Common myeloid progenitor, CD34-positive (primary cell): ENCODE measurements around the gene S100A10.

Source experiments
- CTCF ChIA-PET: fragments of 350-600 bp; sonication (Branson Sonifier 250); formaldehyde crosslinking; loops from one replicate; lab custom pipeline; 2021; ENCODE audit warnings: antibody characterized with exemption; lab: Charles Lee
- POLR2A ChIA-PET: fragments of 350-600 bp; sonication (Branson Sonifier 250); formaldehyde crosslinking; loops from one replicate; lab custom pipeline; 2021; ENCODE audit warnings: antibody characterized with exemption; lab: Charles Lee
- DNase-seq, 3 donors: peaks; one replicate each; pipeline versions ENCODE4 v3.0.0 to v3.0.0-alpha.2; 2013
- H3K27ac ChIP-seq, 2 experiments: 1 replicate in 1 of 2; 2 replicates in 1 of 2; pipeline ENCODE4 v1.7.0; 2013; ENCODE audit warnings: inconsistent platforms in 2 of 2, low read length in 2 of 2, mild to moderate bottlenecking in 2 of 2, low read depth in 1 of 2, moderate library complexity in 1 of 2; ENCODE audit not compliant: severe bottlenecking in 2 of 2, insufficient read depth in 1 of 2, poor library complexity in 1 of 2
- H3K27me3 ChIP-seq, 5 experiments: replicated peaks in 2 of 5; 1 replicate in 3 of 5; 2 replicates in 2 of 5; pipeline versions ENCODE4 v1.6.1 to v1.7.0; 2013; ENCODE audit warnings: low read length in 4 of 5, mild to moderate bottlenecking in 2 of 5, moderate library complexity in 2 of 5, inconsistent platforms in 1 of 5; ENCODE audit not compliant: insufficient read depth in 5 of 5, control insufficient read depth in 4 of 5
- H3K36me3 ChIP-seq, 4 experiments: 1 replicate in 2 of 4; 2 replicates in 2 of 4; pipeline versions ENCODE4 v1.6.1 to v1.7.0; 2013; ENCODE audit warnings: low read length in 3 of 4, control low read depth in 1 of 4, mild to moderate bottlenecking in 1 of 4; ENCODE audit not compliant: control insufficient read depth in 4 of 4, insufficient read depth in 4 of 4
- H3K4me1 ChIP-seq, 4 experiments: 1 replicate in 3 of 4; 2 replicates in 1 of 4; pipeline versions ENCODE4 v1.6.1 to v1.7.1; 2013; ENCODE audit warnings: low read length in 3 of 4, mild to moderate bottlenecking in 3 of 4, control low read depth in 1 of 4, inconsistent platforms in 1 of 4, moderate library complexity in 1 of 4; ENCODE audit not compliant: control insufficient read depth in 4 of 4, insufficient read depth in 4 of 4; ENCODE audit errors: control extremely low read depth in 1 of 4
- H3K4me3 ChIP-seq, 7 experiments: 1 replicate in 4 of 7; 2 replicates in 3 of 7; pipeline versions ENCODE4 v1.5.1 to v1.7.0; 2013; ENCODE audit warnings: mild to moderate bottlenecking in 7 of 7, low read length in 6 of 7, moderate library complexity in 6 of 7, inconsistent platforms in 2 of 7, low read depth in 2 of 7, control low read depth in 1 of 7; ENCODE audit not compliant: insufficient read depth in 4 of 7, control insufficient read depth in 1 of 7; ENCODE audit errors: extremely low read depth in 1 of 7
- H3K9me3 ChIP-seq, 5 experiments: 1 replicate in 4 of 5; 2 replicates in 1 of 5; pipeline versions ENCODE4 v1.6.1 to v1.7.1; 2013; ENCODE audit warnings: low read length in 4 of 5, mild to moderate bottlenecking in 2 of 5, inconsistent platforms in 1 of 5, low read depth in 1 of 5, moderate library complexity in 1 of 5; ENCODE audit not compliant: control insufficient read depth in 4 of 5, insufficient read depth in 2 of 5; ENCODE audit errors: control extremely low read depth in 1 of 5
- WGBS: methylation state at CpG from one replicate; pipeline ENCODE4 v1.1.5; 2013; ENCODE audit not compliant: insufficient coverage; 5-methylcytosine and 5-hydroxymethylcytosine counted together

Gene S100A10

GRCh38 chr1:152014943-152015342 is 21.3 kb upstream of the S100A10 start:
- Histone ChIP-seq H3K27me3 (no peaks in the 10 kb centered on the region), H3K36me3 (no peaks in the 10 kb centered on the region)
- 100% methylated on average over 1 of the region's 1 CpG for WGBS

GRCh38 chr1:152013664-152014237 is 20.1 kb upstream of the S100A10 start:
- CTCF ChIA-PET, result interaction anchor here (1.0 to 8.2 kb wide), 9 partner anchors 9 to 126 kb away, joined by 3 to 95 read pairs (median 4); no protein-coding TSS in a partner anchor
- H3K27me3 ChIP-seq, result no peaks in the 10 kb centered on the region
- 0% methylated on average over 3 of the region's 3 CpGs for WGBS
- no peak overlapping the region for H3K4me3 ChIP-seq
- no peaks in the 10 kb centered on the region for H3K4me1 ChIP-seq
- H3K27ac ChIP-seq, result no peak overlapping the region
- H3K9me3 ChIP-seq, result no peaks in the 10 kb centered on the region
- peak; percentile 52 to 75 (median 69) for DNase-seq
- POLR2A ChIA-PET, result no interaction called here
- H3K36me3 ChIP-seq, result no peaks in the 10 kb centered on the region

More at GRCh38 chr1:152014943-152015342, 21.3 kb upstream of the S100A10 start:
- Histone ChIP-seq H3K9me3 (no peaks in the 10 kb centered on the region), H3K27ac (no peak overlapping the region), H3K4me1 (no peaks in the 10 kb centered on the region), H3K4me3 (no peak overlapping the region)
- POLR2A ChIA-PET, result no interaction called here
- CTCF ChIA-PET, result interaction anchor here (1.0 to 8.2 kb wide), 5 partner anchors 14 to 128 kb away, joined by 3 to 95 read pairs (median 3); no protein-coding TSS in a partner anchor
- no peak for DNase-seq

GRCh38 chr1:152009691-152010090 is 16.0 kb upstream of the S100A10 start:
- ChIA-PET CTCF (interaction anchor here (1.0 to 8.2 kb wide), 3 partner anchors 8 to 89 kb away, joined by 3 to 95 read pairs (median 3); no protein-coding TSS in a partner anchor), POLR2A (no interaction called here)
- no CpG with 5 or more reads among the region's 1 CpG for WGBS
- no peak overlapping the region for H3K4me3 ChIP-seq
- no peaks in the 10 kb centered on the region for H3K4me1 ChIP-seq
- DNase-seq, result no peak
- H3K27me3 ChIP-seq, result peaks cover 0 to 3% (median 0%) of the 10 kb centered on the region in 5 experiments
- no peaks in the 10 kb centered on the region for H3K36me3 ChIP-seq
- no peak overlapping the region for H3K27ac ChIP-seq
- H3K9me3 ChIP-seq, result no peaks in the 10 kb centered on the region

- no peak overlapping the region for H3K4me3 ChIP-seq
- no peaks in the 10 kb centered on the region for H3K36me3 ChIP-seq
- H3K9me3 ChIP-seq, result no peaks in the 10 kb centered on the region
- ChIA-PET POLR2A (no interaction called here), CTCF (interaction anchor here (1.0 kb wide), 1 partner anchor 26 kb away, joined by 3 read pairs; no protein-coding TSS in a partner anchor)
- WGBS, result 40% methylated on average over 1 of the region's 2 CpGs
- no peak overlapping the region for H3K27ac ChIP-seq
- H3K4me1 ChIP-seq, result no peaks in the 10 kb centered on the region
- peaks cover 0 to 19% (median 6%) of the 10 kb centered on the region in 5 experiments for H3K27me3 ChIP-seq
- DNase-seq, result no peak
Observed at GRCh38 chr1:152007047-152007446, 13.4 kb upstream of the S100A10 start.

GRCh38 chr1:152005360-152005912 is 11.8 kb upstream of the S100A10 start:
- DNase-seq, result no peak
- CTCF ChIA-PET, result interaction anchor here (0.8 to 8.2 kb wide), 6 partner anchors 7 to 74 kb away, joined by 3 to 183 read pairs (median 50); no protein-coding TSS in a partner anchor
- Histone ChIP-seq H3K27ac (no peak overlapping the region), H3K4me3 (no peak overlapping the region), H3K9me3 (no peaks in the 10 kb centered on the region), H3K4me1 (no peaks in the 10 kb centered on the region), H3K27me3 (peaks cover 0 to 19% (median 6%) of the 10 kb centered on the region in 5 experiments), H3K36me3 (no peaks in the 10 kb centered on the region)
- 60% methylated on average over 3 of the region's 4 CpGs for WGBS
- POLR2A ChIA-PET, result no interaction called here

- WGBS, result 81% methylated on average over 4 of the region's 4 CpGs
Observed at GRCh38 chr1:152003846-152004442, 10.3 kb upstream of the S100A10 start.

More at GRCh38 chr1:152003846-152004442, 10.3 kb upstream of the S100A10 start:
- Histone ChIP-seq H3K4me1 (no peaks in the 10 kb centered on the region), H3K27me3 (peaks cover 0 to 19% (median 7%) of the 10 kb centered on the region in 5 experiments), H3K4me3 (no peak overlapping the region), H3K27ac (no peak overlapping the region), H3K9me3 (no peaks in the 10 kb centered on the region), H3K36me3 (no peaks in the 10 kb centered on the region)
- POLR2A ChIA-PET, result no interaction called here
- CTCF ChIA-PET, result interaction anchor here (0.8 to 8.9 kb wide), 12 partner anchors 9 to 122 kb away, joined by 3 to 183 read pairs (median 4); no protein-coding TSS in a partner anchor
- DNase-seq, result no peak
